HepG2 (cell line): ENCODE data around the gene GRM4. TPM values are rescaled to one million over a fixed set of nuclear protein-coding genes. Genes with fewer than 3 reads are reported as not detected.

Source experiments
- ADNP ChIP-seq: sonication (generic); formaldehyde crosslinking; IDR thresholded peaks from 2 replicates; pipeline ENCODE4 v1.4.0; 2020; ENCODE audit warnings: missing genetic modification reagents
- AHR ChIP-seq: IDR thresholded peaks from 2 replicates; pipeline ENCODE4 v1.6.1; 2018; ENCODE audit warnings: missing genetic modification reagents, missing compliant biosample characterization
- E2F1 ChIP-seq: sonication (generic); formaldehyde crosslinking; IDR thresholded peaks from 2 replicates; pipeline ENCODE4 v1.5.0; 2020; ENCODE audit warnings: missing genetic modification reagents
- HDAC1 ChIP-seq: sonication (generic); formaldehyde crosslinking; IDR thresholded peaks from 2 replicates; pipeline ENCODE4 v1.5.1; 2020; ENCODE audit warnings: mild to moderate bottlenecking, missing genetic modification reagents
- MIER2 ChIP-seq: IDR thresholded peaks from 2 replicates; pipeline ENCODE4 v1.6.1; 2016; ENCODE audit warnings: missing biosample characterization, missing genetic modification reagents
- MLLT10 ChIP-seq: sonication (generic); formaldehyde crosslinking; IDR thresholded peaks from 2 replicates; pipeline ENCODE4 v1.4.0; 2020; ENCODE audit warnings: missing genetic modification reagents
- NR2C2 ChIP-seq: sonication (generic); formaldehyde crosslinking; IDR thresholded peaks from 2 replicates; pipeline ENCODE4 v1.4.0; 2020; ENCODE audit warnings: missing genetic modification reagents, mild to moderate bottlenecking, moderate library complexity, borderline replicate concordance
- PTBP1 ChIP-seq: fragments of 200-400 bp; formaldehyde crosslinking; IDR thresholded peaks from 2 replicates; pipeline ENCODE4 v1.6.1; 2018; ENCODE audit warnings: low read length, low read depth; ENCODE audit not compliant: poor library complexity, severe bottlenecking
- RAD21 ChIP-seq: fragments of 450-650 bp; formaldehyde crosslinking; IDR thresholded peaks from 2 replicates; pipeline ENCODE4 v1.5.0; 2020; ENCODE audit warnings: mild to moderate bottlenecking
- RARA ChIP-seq: IDR thresholded peaks from 2 replicates; pipeline ENCODE4 v1.6.1; 2016; ENCODE audit warnings: missing genetic modification reagents, missing compliant biosample characterization
- SIN3A ChIP-seq: IDR thresholded peaks from 2 replicates; pipeline ENCODE4 v1.6.1; 2011; ENCODE audit warnings: low read depth, mild to moderate bottlenecking, control low read depth, low read length, borderline replicate concordance
- YY1 ChIP-seq: IDR thresholded peaks from 2 replicates; pipeline ENCODE4 v1.6.1; 2011; ENCODE audit warnings: low read length, low read depth, moderate library complexity, mild to moderate bottlenecking; ENCODE audit not compliant: insufficient read depth, insufficient replicate concordance
- ZBTB21 ChIP-seq: sonication (generic); formaldehyde crosslinking; IDR thresholded peaks from 2 replicates; pipeline ENCODE4 v1.4.0; 2020; ENCODE audit warnings: missing genetic modification reagents
- ZBTB34 ChIP-seq: sonication (generic); formaldehyde crosslinking; IDR thresholded peaks from 2 replicates; pipeline ENCODE4 v1.8.0; 2022; ENCODE audit warnings: mild to moderate bottlenecking, missing genetic modification reagents
- ZFP90 ChIP-seq: sonication (generic); formaldehyde crosslinking; IDR thresholded peaks from 2 replicates; pipeline ENCODE4 v1.8.0; 2022; ENCODE audit warnings: missing genetic modification reagents, mild to moderate bottlenecking, inconsistent platforms, borderline replicate concordance
- ZNF143 ChIP-seq: sonication (generic); formaldehyde crosslinking; IDR thresholded peaks from 2 replicates; pipeline ENCODE4 v1.4.0; 2020; ENCODE audit warnings: missing genetic modification reagents
- polyA plus RNA-seq, 8 experiments: library from polyadenylated mRNA; depleted of rRNA in 3 of 8; stranded (reverse) in 7 of 8; unstranded in 1 of 8; fragments of >200 nt; fragmentation: Illumina TruSeq in 4 of 8; extraction: Trizol in 4 of 8; gene quantifications; 2 replicates each; pipeline versions ENCODE4 v1.2.1 to v1.2.3, GENCODE V29; 2011 to 2016; ENCODE audit warnings: low read depth in 4 of 8, missing spikeins in 1 of 8, mixed read lengths in 1 of 8; ENCODE audit not compliant: insufficient read depth in 1 of 8
- total RNA-seq, 5 experiments: library from RNA; depleted of rRNA; stranded (reverse); fragments of >200 nt; fragmentation: Illumina TruSeq; extraction: Trizol; gene quantifications; 2 replicates each; pipeline ENCODE4 v1.2.3, GENCODE V29; 2016; ENCODE audit warnings: low read depth in 1 of 5
- TF ChIP-seq, protein P1 (sequence below): IDR thresholded peaks from 2 replicates; pipeline ENCODE4 v1.6.1; 2016; ENCODE audit warnings: missing compliant biosample characterization, missing genetic modification reagents, borderline replicate concordance
- TF ChIP-seq, protein P2 (sequence below): sonication (generic); formaldehyde crosslinking; IDR thresholded peaks from 2 replicates; pipeline ENCODE4 v1.4.0; 2020; ENCODE audit warnings: missing genetic modification reagents
- TF ChIP-seq, protein P3 (sequence below): sonication (generic); formaldehyde crosslinking; IDR thresholded peaks from 2 replicates; pipeline ENCODE4 v1.8.1; 2022; ENCODE audit warnings: low read depth, mild to moderate bottlenecking, missing genetic modification reagents
- TF ChIP-seq, protein P4 (sequence below): sonication (generic); formaldehyde crosslinking; IDR thresholded peaks from 2 replicates; pipeline ENCODE4 v1.8.1; 2023; ENCODE audit warnings: mild to moderate bottlenecking, missing genetic modification reagents, borderline replicate concordance
- TF ChIP-seq, protein P5 (sequence below): IDR thresholded peaks from 2 replicates; pipeline ENCODE4 v1.6.1; 2016; ENCODE audit warnings: mild to moderate bottlenecking, missing biosample characterization, missing genetic modification reagents

GRM4 gene
- total and polyA plus RNA-seq, 2 of the 13 experiments (the other 11 are each of a cell fraction or from before 2014, with no cell fraction given) = not detected

DNA sequence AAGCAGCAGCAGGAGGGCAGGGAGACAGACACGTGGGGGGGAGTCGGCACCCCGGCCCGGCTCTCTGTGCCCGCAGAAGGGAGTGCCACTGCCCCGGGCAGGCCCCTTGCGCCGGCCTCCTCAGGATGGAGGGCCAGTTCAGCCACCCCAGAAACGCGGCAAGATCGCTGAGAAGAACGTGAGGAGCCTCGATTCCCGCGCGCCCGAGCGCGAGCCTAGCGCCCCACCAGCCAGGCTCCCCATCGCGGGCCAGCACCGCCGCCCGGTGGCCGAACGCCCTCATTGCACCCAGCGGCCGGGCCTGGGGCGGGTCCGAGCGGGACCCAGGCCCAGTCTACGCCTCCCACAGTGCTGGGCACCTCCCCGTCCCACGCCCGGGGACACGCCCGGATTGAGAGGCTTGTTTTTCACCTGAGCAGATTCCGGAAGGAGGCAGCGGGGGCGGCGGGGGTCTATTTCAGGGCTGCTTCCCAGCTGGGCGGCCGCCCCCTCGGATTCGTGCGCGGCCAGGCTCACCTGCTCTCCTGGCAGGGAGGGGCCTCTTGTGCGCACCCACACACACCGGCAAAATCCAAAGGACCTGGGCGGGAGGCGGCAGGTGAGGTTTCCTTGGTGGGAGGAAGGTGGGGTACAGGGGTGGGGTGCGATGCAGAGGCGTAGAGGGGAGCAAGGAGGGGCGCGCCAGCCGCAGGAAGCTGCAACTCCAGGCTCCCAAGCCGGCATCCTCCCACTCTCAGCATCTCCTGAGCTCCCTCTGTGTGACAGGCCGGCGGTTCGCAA, 9.0 kb upstream of the GRM4 start (continued):
- TF ChIP-seq, protein P1, sequence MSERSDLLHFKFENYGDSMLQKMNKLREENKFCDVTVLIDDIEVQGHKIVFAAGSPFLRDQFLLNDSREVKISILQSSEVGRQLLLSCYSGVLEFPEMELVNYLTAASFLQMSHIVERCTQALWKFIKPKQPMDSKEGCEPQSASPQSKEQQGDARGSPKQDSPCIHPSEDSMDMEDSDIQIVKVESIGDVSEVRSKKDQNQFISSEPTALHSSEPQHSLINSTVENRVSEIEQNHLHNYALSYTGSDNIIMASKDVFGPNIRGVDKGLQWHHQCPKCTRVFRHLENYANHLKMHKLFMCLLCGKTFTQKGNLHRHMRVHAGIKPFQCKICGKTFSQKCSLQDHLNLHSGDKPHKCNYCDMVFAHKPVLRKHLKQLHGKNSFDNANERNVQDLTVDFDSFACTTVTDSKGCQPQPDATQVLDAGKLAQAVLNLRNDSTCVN = peak; percentile 50; the same call in 1 of the 2 replicates
- TF ChIP-seq RARA (CRISPR knock-in tag) (no peak), PTBP1 (no peak), NR2C2 (CRISPR knock-in tag) (no peak), MIER2 (CRISPR knock-in tag) (0 out of 2 replicates have a peak, but pooled peaks have one; percentile 39), AHR (0 out of 2 replicates have a peak, but pooled peaks have one; percentile 28), ADNP (CRISPR knock-in tag) (no peak), ZNF143 (CRISPR knock-in tag) (no peak), ZFP90 (no peak), YY1 (peak; percentile 39), SIN3A (no peak), E2F1 (peak; percentile 27; the same call in 1 of the 2 replicates), RAD21 (CRISPR knock-in tag) (peak; percentile 97), ZBTB21 (CRISPR knock-in tag) (no peak), MLLT10 (no peak), HDAC1 (CRISPR knock-in tag) (0 out of 2 replicates have a peak, but pooled peaks have one; percentile 18), ZBTB34 (CRISPR knock-in tag) (peak; percentile 72; the same call in 1 of the 2 replicates)
- TF ChIP-seq, protein P2, sequence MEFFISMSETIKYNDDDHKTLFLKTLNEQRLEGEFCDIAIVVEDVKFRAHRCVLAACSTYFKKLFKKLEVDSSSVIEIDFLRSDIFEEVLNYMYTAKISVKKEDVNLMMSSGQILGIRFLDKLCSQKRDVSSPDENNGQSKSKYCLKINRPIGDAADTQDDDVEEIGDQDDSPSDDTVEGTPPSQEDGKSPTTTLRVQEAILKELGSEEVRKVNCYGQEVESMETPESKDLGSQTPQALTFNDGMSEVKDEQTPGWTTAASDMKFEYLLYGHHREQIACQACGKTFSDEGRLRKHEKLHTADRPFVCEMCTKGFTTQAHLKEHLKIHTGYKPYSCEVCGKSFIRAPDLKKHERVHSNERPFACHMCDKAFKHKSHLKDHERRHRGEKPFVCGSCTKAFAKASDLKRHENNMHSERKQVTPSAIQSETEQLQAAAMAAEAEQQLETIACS (CRISPR knock-in tag) = peak; percentile 60
- TF ChIP-seq, protein P3, sequence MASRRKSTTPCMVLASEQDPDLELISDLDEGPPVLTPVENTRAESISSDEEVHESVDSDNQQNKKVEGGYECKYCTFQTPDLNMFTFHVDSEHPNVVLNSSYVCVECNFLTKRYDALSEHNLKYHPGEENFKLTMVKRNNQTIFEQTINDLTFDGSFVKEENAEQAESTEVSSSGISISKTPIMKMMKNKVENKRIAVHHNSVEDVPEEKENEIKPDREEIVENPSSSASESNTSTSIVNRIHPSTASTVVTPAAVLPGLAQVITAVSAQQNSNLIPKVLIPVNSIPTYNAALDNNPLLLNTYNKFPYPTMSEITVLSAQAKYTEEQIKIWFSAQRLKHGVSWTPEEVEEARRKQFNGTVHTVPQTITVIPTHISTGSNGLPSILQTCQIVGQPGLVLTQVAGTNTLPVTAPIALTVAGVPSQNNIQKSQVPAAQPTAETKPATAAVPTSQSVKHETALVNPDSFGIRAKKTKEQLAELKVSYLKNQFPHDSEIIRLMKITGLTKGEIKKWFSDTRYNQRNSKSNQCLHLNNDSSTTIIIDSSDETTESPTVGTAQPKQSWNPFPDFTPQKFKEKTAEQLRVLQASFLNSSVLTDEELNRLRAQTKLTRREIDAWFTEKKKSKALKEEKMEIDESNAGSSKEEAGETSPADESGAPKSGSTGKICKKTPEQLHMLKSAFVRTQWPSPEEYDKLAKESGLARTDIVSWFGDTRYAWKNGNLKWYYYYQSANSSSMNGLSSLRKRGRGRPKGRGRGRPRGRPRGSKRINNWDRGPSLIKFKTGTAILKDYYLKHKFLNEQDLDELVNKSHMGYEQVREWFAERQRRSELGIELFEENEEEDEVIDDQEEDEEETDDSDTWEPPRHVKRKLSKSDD = no peak
- TF ChIP-seq, protein P4, sequence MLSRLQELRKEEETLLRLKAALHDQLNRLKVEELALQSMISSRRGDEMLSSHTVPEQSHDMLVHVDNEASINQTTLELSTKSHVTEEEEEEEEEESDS (CRISPR knock-in tag) = no peak
- TF ChIP-seq, protein P5, sequence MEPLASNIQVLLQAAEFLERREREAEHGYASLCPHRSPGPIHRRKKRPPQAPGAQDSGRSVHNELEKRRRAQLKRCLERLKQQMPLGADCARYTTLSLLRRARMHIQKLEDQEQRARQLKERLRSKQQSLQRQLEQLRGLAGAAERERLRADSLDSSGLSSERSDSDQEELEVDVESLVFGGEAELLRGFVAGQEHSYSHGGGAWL (CRISPR knock-in tag) = peak; percentile 53; the same call in 1 of the 2 replicates
